SJSA1 (cell line): ENCODE results near the gene TMEM219. TPM values are rescaled to one million over a fixed set of nuclear protein-coding genes. Genes with fewer than 3 reads are reported as not detected.
"Not testable (repeated sequence)": the region's sequence is repeated elsewhere in the genome, so short reads cannot be mapped to it uniquely, and the experiment has no call there.

ENCODE experiments used
- DNase-seq, 2 experiments: peaks; one replicate each; pipeline ENCODE4 v3.0.0-alpha.2; 2015 to 2020; ENCODE audit warnings: low spot score in 2 of 2, low read depth in 1 of 2
- H3K27ac ChIP-seq: fragments of 250-450 bp; sonication (Bioruptor Pico); 2 replicates; pipeline ENCODE4 v1.5.1; 2020; ENCODE audit warnings: mild to moderate bottlenecking, moderate library complexity
- H3K27me3 ChIP-seq: fragments of 250-450 bp; sonication (Bioruptor Pico); replicated peaks from 2 replicates; pipeline ENCODE4 v1.5.1; 2020; ENCODE audit warnings: mild to moderate bottlenecking, moderate library complexity
- H3K36me3 ChIP-seq: fragments of 250-450 bp; sonication (Bioruptor Pico); 2 replicates; pipeline ENCODE4 v1.5.1; 2020; ENCODE audit warnings: mild to moderate bottlenecking
- H3K4me1 ChIP-seq: fragments of 250-450 bp; sonication (Bioruptor Pico); replicated peaks from 2 replicates; pipeline ENCODE4 v1.6.1; 2021; ENCODE audit warnings: mild to moderate bottlenecking
- H3K4me3 ChIP-seq: fragments of 250-450 bp; sonication (Bioruptor Pico); 2 replicates; pipeline ENCODE4 v1.5.1; 2020; ENCODE audit warnings: mild to moderate bottlenecking
- H3K9me3 ChIP-seq: fragments of 250-450 bp; sonication (Bioruptor Pico); replicated peaks from 2 replicates; pipeline ENCODE4 v1.5.1; 2020; ENCODE audit warnings: mild to moderate bottlenecking
- total RNA-seq: library from RNA; depleted of rRNA; stranded (reverse); fragments of >200 nt; shearing (Covaris generic); gene quantifications from 2 replicates; pipeline ENCODE4 v1.2.3, GENCODE V29; 2014; rRNA removed

The TMEM219 gene
- total RNA-seq, 1 experiment from 2014 or later: 86.2 TPM

- Histone ChIP-seq H3K4me1 (no peaks in the 10 kb centered on the region), H3K27me3 (peaks cover 20% of the 10 kb centered on the region), H3K36me3 (no peaks in the 10 kb centered on the region), H3K4me3 (no peak overlapping the region), H3K27ac (no peak overlapping the region), H3K9me3 (no peaks in the 10 kb centered on the region)
- no peak for DNase-seq
Measured at GRCh38 chr16:30011714-30012504, 50.0 kb downstream of the TMEM219 start.

- DNase-seq: not testable (repeated sequence)
Measured at GRCh38 chr16:30012598-30012997, 50.7 kb downstream of the TMEM219 start.

GRCh38 chr16:30015450-30015849 is 53.6 kb downstream of the TMEM219 start:
- not testable (repeated sequence) for H3K36me3 ChIP-seq, H3K27ac ChIP-seq, H3K4me1 ChIP-seq, H3K9me3 ChIP-seq, DNase-seq, H3K4me3 ChIP-seq
- H3K27me3 ChIP-seq: peaks cover 13% of the 10 kb centered on the region

More at GRCh38 chr16:30012598-30012997, 50.7 kb downstream of the TMEM219 start:
- H3K4me1 ChIP-seq, H3K27ac ChIP-seq, H3K36me3 ChIP-seq, H3K4me3 ChIP-seq, H3K9me3 ChIP-seq: not testable (repeated sequence)
- H3K27me3 ChIP-seq: peaks cover 20% of the 10 kb centered on the region

GRCh38 chr16:30016555-30017276 is 54.8 kb downstream of the TMEM219 start:
- Histone ChIP-seq H3K27ac (no peak overlapping the region), H3K27me3 (peaks cover 5% of the 10 kb centered on the region), H3K9me3 (no peaks in the 10 kb centered on the region), H3K4me1 (peaks cover 5% of the 10 kb centered on the region), H3K36me3 (no peaks in the 10 kb centered on the region), H3K4me3 (no peak overlapping the region)
- no peak for DNase-seq

GRCh38 chr16:30017277-30017656 is 55.4 kb downstream of the TMEM219 start:
- Histone ChIP-seq H3K4me1 (peaks cover 5% of the 10 kb centered on the region), H3K9me3 (no peaks in the 10 kb centered on the region), H3K27me3 (no peaks in the 10 kb centered on the region; the same call in 1 of the 2 replicates), H3K36me3 (no peaks in the 10 kb centered on the region), H3K27ac (no peak overlapping the region), H3K4me3 (no peak overlapping the region)
- DNase-seq: no peak

GRCh38 chr16:30017937-30018336 is 56.1 kb downstream of the TMEM219 start:
- not testable (repeated sequence) for H3K4me3 ChIP-seq, H3K36me3 ChIP-seq, H3K9me3 ChIP-seq, H3K27ac ChIP-seq, H3K27me3 ChIP-seq, DNase-seq, H3K4me1 ChIP-seq

GRCh38 chr16:30018731-30019158 is 56.9 kb downstream of the TMEM219 start:
- Histone ChIP-seq H3K27me3 (peaks cover 2% of the 10 kb centered on the region; the same call in 1 of the 2 replicates), H3K9me3 (no peaks in the 10 kb centered on the region), H3K36me3 (no peaks in the 10 kb centered on the region), H3K27ac (no peak overlapping the region), H3K4me1 (peaks cover 5% of the 10 kb centered on the region), H3K4me3 (no peak overlapping the region)
- DNase-seq: no peak

Other genes with a start within 250 kb of the TMEM219 start
- gene C16orf54, start 216.1 kb upstream of the TMEM219 start, total RNA-seq: not detected in 2 replicates
- gene ZG16, start 183.8 kb upstream of the TMEM219 start, total RNA-seq: not detected in 2 replicates
- gene KIF22, start 171.3 kb upstream of the TMEM219 start, total RNA-seq: 95.3 and 137 TPM in 2 replicates
- gene MAZ, start 155.6 kb upstream of the TMEM219 start, total RNA-seq: 237 and 331 TPM in 2 replicates
- gene PRRT2, start 149.9 kb upstream of the TMEM219 start, total RNA-seq: 0.11 TPM in 1 of 2 replicates, not detected in the other
- 39.3 and 66.0 TPM in 2 replicates for gene PAGR1, start 145.9 kb upstream of the TMEM219 start, total RNA-seq
- 138 and 149 TPM in 2 replicates for gene MVP, start 141.6 kb upstream of the TMEM219 start, total RNA-seq
- gene CDIPT, start 98.9 kb upstream of the TMEM219 start, total RNA-seq: 59.9 and 71.6 TPM in 2 replicates
- 13.2 and 13.8 TPM in 2 replicates for gene SEZ6L2, start 62.5 kb upstream of the TMEM219 start, total RNA-seq
- gene ASPHD1, start 61.6 kb upstream of the TMEM219 start, total RNA-seq: 3.7 and 8.8 TPM in 2 replicates
- 10.2 and 43.8 TPM in 2 replicates for gene KCTD13, start 35.9 kb upstream of the TMEM219 start, total RNA-seq
- 55.7 and 65.8 TPM in 2 replicates for gene TAOK2, start 11.8 kb downstream of the TMEM219 start, total RNA-seq
- gene HIRIP3, start 33.5 kb downstream of the TMEM219 start, total RNA-seq: 20.3 and 28.0 TPM in 2 replicates
- gene INO80E, start 34.2 kb downstream of the TMEM219 start, total RNA-seq: 92.7 and 93.4 TPM in 2 replicates
- not detected in 2 replicates for gene DOC2A, start 48.9 kb downstream of the TMEM219 start, total RNA-seq
- gene C16orf92, start 61.1 kb downstream of the TMEM219 start, total RNA-seq: not detected in 2 replicates
- 0.55 and 3.1 TPM in 2 replicates for gene TLCD3B, start 69.2 kb downstream of the TMEM219 start, total RNA-seq
- 758 and 762 TPM in 2 replicates for gene ALDOA, start 103.7 kb downstream of the TMEM219 start, total RNA-seq
- gene PPP4C, start 113.9 kb downstream of the TMEM219 start, total RNA-seq: 100 and 134 TPM in 2 replicates
- not detected in 2 replicates for gene TBX6, start 129.8 kb downstream of the TMEM219 start, total RNA-seq
- gene YPEL3, start 134.1 kb downstream of the TMEM219 start, total RNA-seq: 3.1 and 4.8 TPM in 2 replicates
- 0.50 TPM in 1 of 2 replicates, not detected in the other for gene GDPD3, start 151.5 kb downstream of the TMEM219 start, total RNA-seq
- gene MAPK3, start 161.1 kb downstream of the TMEM219 start, total RNA-seq: 18.6 and 23.3 TPM in 2 replicates
- 4.3 and 4.5 TPM in 2 replicates for gene CORO1A, start 221.5 kb downstream of the TMEM219 start, total RNA-seq
- gene BOLA2B, start 231.6 kb downstream of the TMEM219 start, total RNA-seq: 156 and 420 TPM in 2 replicates
- gene SLX1A, start 231.8 kb downstream of the TMEM219 start, total RNA-seq: 14.3 and 43.6 TPM in 2 replicates
- 3.6 and 5.8 TPM in 2 replicates for gene SULT1A3, start 237.2 kb downstream of the TMEM219 start, total RNA-seq